Fibroblast of mammary gland (primary cell): ENCODE data around the gene PLPPR5.

ENCODE experiments used
- DNase-seq: peaks from one replicate; pipeline ENCODE4 v3.0.0-alpha.2; 2010; ENCODE audit warnings: low read depth
- H3K4me3 ChIP-seq: 2 replicates; pipeline ENCODE4 v1.5.1; 2011; ENCODE audit warnings: low read depth, mild to moderate bottlenecking, low read length, moderate library complexity; ENCODE audit not compliant: control insufficient read depth
- TF ChIP-seq, protein P1 (sequence below): conservative IDR thresholded peaks from 2 replicates; pipeline ENCODE4 v1.5.1; 2011; ENCODE audit warnings: low read depth, low read length, inconsistent platforms; ENCODE audit not compliant: control insufficient read depth, insufficient read depth

PLPPR5 gene

DNA sequence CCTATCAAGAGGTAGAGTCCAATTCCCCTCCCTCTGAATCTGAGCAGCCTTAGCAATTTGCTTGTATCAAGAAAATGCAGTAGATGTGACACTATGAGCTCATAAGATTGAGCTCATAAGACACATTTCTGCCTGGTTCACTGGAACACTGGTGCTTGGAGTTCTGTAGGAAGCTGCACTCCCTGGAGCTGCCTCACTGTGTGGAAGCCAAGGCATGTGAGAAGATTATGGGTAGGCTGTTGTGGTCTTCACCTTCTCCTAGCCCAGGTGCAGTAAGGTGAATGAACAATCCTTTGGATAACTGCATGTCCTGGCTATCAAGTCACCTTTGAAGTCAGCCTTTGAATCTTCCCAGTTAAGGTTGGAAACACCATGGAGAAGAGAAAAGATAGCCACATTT, 67.3 kb downstream of the PLPPR5 start:
- DNase-seq, result no peak
- TF ChIP-seq, protein P1, sequence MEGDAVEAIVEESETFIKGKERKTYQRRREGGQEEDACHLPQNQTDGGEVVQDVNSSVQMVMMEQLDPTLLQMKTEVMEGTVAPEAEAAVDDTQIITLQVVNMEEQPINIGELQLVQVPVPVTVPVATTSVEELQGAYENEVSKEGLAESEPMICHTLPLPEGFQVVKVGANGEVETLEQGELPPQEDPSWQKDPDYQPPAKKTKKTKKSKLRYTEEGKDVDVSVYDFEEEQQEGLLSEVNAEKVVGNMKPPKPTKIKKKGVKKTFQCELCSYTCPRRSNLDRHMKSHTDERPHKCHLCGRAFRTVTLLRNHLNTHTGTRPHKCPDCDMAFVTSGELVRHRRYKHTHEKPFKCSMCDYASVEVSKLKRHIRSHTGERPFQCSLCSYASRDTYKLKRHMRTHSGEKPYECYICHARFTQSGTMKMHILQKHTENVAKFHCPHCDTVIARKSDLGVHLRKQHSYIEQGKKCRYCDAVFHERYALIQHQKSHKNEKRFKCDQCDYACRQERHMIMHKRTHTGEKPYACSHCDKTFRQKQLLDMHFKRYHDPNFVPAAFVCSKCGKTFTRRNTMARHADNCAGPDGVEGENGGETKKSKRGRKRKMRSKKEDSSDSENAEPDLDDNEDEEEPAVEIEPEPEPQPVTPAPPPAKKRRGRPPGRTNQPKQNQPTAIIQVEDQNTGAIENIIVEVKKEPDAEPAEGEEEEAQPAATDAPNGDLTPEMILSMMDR, result no peak
- no peak overlapping the region for H3K4me3 ChIP-seq

DNA sequence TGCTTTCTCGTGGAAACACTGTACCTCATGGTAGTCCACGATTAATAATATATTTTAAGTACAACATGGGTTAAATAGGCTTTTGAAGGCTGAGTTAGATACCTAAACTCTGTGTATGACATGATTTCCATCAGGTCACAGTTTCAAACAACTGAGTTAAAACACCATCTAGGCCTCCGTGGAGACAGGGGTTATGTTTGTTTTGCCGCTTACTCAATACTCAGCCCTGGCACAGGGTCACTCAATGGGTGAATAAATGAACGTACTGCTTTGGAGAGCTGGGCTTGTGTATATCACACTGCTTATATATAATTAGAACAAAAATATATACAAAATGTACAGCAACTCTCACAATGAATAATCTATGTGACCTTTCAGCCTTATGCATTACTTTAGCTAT, 72.5 kb downstream of the PLPPR5 start:
- no peak for DNase-seq
- H3K4me3 ChIP-seq, result no peak overlapping the region
- TF ChIP-seq, protein P1, result no peak

DNA sequence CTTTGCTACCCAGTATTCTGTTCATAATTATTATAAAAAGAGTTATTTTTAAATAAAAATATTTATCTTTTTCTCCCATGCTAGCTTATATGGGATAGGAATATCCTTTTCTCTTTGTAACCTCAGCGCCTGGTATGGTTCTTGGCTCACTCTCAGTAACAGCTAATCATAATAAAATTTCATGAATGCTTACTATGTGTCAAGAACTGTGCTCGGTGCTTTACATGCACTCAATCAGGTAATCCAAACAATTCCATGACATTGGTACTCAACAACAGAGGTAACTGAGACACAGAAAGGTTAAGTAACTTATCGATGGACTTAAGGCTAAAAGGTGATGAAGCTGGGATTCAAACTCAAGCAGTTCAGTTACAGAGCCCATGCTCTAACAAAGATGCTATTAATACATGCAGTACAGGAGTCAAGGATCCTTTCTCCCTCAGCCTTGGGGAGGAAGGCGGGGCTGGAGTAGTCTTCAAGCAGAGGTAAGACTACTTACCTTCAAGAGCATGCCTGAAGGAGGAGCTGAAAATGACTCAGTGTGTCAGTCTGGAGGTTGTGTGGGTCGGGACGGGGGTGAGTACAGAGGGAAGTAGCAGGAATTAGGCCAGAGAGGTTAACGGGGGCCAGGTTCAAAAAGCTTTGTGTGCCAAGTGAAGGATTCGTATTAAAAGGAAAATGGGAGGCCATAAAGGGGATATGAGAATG, 73.4 kb downstream of the PLPPR5 start:
- H3K4me3 ChIP-seq, result no peak overlapping the region
- TF ChIP-seq, protein P1, result no peak
- DNase-seq, result no peak

DNA sequence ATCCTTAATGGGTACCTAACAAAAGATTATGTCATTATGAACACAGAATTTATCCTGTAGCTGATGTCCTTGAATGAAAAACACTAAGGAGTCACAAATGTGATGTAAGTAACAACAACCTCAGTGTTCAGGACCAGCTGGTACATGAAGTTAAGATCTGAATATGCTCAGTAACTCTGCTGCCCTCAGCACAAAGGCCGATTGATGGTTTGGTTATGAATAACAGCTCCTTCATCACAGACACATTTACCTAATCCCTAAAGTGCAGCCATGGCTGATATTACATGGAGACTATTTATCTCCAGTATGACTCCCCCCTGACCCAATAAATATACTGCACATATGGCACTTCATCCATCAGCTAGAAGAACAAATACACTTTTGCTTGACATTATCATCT, 75.2 kb downstream of the PLPPR5 start:
- DNase-seq, result no peak
- H3K4me3 ChIP-seq, result no peak overlapping the region

DNA sequence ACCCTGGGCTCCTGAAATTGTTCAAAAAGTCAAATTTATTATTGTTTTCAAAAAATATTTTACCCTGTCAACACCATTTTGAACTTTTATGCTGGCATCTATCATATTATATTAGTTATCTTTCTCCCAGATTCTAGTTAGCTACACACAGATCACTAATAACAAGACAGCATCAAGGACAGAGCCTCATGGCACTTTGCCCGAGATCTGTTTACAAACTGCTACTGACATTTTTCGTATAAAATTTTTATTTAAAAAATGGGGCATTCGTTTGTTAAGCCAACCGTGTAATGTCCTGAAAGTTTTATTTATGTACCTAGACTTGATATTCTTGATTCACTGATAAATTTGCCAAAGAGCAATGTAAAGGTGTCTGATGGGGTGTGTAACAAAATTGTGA, 78.1 kb downstream of the PLPPR5 start:
- TF ChIP-seq, protein P1, result no peak
- no peak for DNase-seq
- H3K4me3 ChIP-seq, result no peak overlapping the region

More for the DNA sequence above, 75.2 kb downstream of the PLPPR5 start:
- TF ChIP-seq, protein P1, result no peak

DNA sequence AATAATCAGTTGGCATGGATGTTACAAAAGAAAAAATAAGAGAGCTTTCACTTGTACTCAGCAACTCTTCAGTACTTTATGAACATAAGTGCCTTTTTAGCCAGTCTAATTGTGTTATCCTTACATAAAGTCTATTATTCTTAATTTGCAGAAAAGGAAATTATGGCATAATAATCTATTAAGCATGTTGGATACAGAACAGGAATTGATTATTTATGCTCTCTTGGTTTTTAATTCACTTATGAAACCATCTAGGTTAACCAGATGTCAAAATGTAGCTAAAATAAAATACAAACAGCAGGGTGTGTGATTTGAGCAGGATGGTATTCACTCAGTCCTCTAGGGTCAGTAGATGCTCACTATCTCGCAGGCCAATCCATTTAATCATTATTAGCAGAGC, 79.7 kb downstream of the PLPPR5 start:
- no peak for DNase-seq
- no peak overlapping the region for H3K4me3 ChIP-seq
- TF ChIP-seq, protein P1, result no peak

DNA sequence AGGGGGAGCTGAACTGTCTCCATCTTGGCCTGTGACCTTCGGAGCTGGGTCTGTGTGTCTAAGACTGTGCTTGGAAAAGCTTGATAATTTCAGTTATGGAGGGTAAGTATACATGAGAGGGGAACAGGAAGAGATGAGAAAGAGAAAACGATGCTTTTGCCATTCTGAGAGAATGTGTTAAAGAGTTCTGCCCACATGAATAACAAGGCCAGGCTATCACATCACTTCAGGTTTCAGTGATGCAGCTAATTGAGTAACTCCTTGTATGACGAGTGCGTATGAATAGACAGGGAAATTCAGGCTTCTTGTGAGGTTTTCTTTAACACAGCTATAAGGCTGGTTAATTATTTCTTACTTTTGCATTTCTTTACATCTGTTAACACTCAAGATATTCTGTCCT, 81.0 kb downstream of the PLPPR5 start:
- no peak overlapping the region for H3K4me3 ChIP-seq
- DNase-seq, result no peak
- TF ChIP-seq, protein P1, result no peak
